ENCODE measurements around the gene ARPC2.
A peak's percentile ranks its signal among the peaks of the same experiment; 100 is the strongest.

Gene ARPC2

GRCh38 chr2:218217360-218218267 is 625 bp downstream of the ARPC2 start:
- peak; percentile 29 for DNase-seq

- DNase-seq, result no peak
Observed at GRCh38 chr2:218218268-218219185, 1.5 kb downstream of the ARPC2 start.

DNA sequence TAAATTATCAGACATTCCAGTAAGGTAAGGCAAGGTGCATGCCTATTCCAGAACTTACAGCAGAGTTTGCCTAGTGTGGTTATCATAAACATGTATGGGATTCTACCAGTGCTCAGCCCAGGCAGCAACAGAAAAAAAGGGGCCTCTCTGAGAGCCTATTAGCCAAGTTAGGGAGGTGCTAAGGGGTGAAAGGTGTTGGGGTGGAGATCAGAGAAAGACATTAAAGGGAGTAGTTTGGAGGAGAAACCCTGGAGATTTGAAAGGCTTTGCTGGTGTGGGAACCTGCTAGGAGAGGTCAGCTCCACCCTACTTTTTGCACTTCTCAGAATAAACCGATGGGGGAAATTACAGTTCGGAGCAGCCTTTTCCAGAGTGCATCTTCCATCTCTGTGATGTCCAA is 2.9 kb downstream of the ARPC2 start:
- no peak for DNase-seq

DNA sequence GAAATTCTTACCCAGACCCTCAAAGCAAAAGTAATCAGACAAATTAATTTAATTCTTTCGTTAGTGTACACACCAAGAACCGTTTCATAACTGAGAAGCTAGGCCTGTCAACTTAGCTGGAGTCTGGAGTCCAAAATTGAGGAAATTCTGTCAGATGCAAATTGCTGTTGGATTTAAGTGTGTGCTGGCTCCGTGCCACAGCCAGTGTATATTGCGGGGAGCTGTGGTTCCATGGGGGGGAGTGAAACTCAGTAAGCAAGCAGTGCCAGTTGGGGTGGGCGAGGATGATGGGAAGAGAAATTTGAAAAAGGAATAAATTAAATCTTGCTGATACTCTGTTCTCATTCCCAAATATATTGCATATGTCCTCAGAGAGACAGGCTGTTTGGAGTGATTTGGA is 4.0 kb downstream of the ARPC2 start:
- peak; percentile 13 for DNase-seq

DNA sequence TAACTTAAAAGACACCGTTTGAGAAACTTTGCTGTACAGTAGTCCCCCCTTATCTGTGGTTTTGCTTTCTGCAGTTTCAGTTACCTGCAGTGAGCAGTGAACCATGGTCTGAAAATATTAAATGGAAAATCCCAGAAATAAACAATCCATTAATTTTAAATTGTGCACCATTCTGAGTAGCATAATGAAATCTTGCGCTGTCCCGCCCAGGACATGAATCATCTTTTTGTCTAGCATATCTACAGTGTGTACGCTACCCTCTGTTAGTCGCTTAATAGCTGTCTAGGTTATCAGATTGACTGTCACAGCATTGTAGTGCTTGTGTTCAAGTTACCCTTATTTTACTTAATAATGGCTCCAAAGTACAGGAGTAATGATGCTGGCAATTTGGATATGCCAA is 6.1 kb downstream of the ARPC2 start:
- DNase-seq, result no peak

DNA sequence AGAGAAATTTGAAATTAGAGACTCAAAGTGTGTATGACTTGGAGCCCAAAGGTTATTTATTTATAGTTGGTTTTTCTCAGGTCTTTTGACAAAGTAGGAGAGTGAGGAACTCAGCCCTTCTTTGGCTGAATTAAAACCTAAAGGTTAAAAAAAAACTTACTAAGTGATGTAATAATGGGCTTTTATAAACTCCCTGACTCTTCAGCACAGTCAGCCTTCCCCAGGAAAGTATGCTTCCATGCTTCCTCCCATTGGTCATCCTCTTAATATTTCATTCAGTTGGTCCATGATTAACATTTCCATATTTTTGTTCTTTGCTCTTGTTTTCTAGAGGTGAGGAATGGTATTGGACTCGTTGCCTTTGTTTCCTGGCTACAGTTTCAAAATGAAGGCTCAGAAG is 7.2 kb downstream of the ARPC2 start:
- peak; percentile 7 for DNase-seq

- no peak for DNase-seq
Observed at GRCh38 chr2:218226903-218227302, 9.9 kb downstream of the ARPC2 start.

DNA sequence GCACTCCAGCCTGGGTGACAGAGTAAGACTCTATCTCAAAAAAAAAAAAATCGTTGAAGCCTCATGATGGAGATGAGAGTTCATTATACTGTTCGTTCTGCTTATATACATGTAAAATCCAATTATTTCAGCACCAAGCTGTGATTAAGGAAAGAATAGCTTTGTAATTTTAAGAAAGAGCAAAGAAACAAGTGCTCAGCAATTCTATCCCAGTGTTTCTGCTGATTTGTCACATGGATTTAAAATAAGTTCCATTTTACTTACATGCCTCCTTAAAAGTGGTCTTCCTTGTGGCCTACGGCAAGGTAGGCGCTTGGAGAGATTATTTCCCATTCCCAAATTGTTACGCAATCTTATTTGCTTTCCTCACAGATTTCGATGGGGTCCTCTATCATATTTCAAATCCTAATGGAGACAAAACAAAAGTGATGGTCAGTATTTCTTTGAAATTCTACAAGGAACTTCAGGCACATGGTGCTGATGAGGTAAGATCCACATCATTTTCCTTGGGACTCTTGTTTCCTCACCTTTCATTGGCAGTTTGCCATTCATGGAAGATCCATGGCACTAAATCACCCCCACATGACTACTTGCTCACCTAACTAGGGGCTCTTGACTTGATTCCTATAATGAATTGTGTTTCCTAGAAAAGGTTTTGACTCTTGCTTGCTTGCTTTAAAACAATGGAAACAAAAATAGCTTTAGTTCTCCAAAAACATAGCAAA is 11.5 kb downstream of the ARPC2 start:
- DNase-seq, result peak; percentile 20

GRCh38 chr2:218229239-218229638 is 12.2 kb downstream of the ARPC2 start:
- DNase-seq, result peak; percentile 90

GRCh38 chr2:218229851-218230250 is 12.9 kb downstream of the ARPC2 start:
- DNase-seq, result peak; percentile 49

GRCh38 chr2:218230882-218231281 is 13.9 kb downstream of the ARPC2 start:
- DNase-seq, result peak; percentile 40

GRCh38 chr2:218233543-218233942 is 16.6 kb downstream of the ARPC2 start:
- DNase-seq, result no peak

DNA sequence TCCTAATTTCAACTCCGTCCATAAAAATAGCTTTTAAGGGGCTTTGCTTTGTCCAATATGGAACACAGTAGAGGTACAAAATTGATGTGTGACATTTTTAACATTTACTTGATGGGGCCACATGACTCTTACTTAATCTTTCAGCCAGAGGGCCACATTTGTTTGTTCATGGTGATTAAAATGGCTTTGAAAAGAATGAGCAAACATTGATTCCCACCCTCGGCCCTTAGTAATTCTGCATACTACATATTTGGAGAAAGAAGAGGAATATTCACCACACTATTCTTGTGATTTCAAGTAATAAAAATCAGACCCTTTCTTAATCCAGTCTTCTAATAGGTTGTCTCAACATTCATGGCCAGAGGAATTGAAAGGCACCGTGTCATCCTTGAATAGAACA is 17.5 kb downstream of the ARPC2 start:
- DNase-seq, result no peak

- DNase-seq, result no peak
Observed at GRCh38 chr2:218235017-218235416, 18.0 kb downstream of the ARPC2 start.

DNA sequence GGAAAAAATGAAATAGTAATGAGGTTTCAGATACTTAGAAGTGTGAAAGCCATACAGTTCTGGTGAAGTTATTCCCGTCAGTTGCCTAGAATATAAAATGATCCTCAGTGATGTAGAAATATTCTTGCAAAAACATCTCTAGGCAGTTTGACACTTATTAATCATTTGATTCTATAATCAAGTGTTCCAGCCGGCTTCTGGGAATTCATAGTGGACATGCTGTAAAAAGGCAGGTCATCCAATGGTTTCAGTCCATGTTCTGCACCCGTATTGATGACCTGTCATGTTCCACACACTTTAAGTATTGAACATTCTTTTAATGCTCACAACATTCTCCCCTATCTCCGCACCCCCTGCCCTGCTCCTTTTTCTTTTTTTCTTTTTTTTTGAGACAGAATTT is 19.8 kb downstream of the ARPC2 start:
- no peak for DNase-seq

- no peak for DNase-seq
Observed at GRCh38 chr2:218238887-218239286, 21.9 kb downstream of the ARPC2 start.

DNA sequence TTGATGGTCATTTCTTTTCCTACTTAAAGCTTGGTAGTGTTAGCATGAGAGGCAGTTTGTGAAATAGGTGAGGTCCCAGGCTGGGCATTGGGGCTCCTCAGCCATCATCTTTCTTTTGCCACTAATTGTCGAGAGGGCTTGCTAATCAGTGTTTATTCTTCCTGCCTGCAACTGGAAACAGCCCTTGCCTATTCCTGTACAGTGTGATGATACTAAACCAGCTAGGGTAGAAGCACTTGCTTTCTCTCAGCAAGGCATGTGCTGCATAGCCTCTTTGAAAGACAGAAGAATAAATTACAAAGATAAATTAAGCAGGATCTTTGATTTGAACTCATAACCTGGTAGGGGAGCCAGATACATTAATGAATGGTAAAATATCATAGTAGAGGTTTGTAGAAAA is 27.2 kb downstream of the ARPC2 start:
- DNase-seq, result no peak

- no peak for DNase-seq
Observed at GRCh38 chr2:218244665-218245064, 27.7 kb downstream of the ARPC2 start.

DNA sequence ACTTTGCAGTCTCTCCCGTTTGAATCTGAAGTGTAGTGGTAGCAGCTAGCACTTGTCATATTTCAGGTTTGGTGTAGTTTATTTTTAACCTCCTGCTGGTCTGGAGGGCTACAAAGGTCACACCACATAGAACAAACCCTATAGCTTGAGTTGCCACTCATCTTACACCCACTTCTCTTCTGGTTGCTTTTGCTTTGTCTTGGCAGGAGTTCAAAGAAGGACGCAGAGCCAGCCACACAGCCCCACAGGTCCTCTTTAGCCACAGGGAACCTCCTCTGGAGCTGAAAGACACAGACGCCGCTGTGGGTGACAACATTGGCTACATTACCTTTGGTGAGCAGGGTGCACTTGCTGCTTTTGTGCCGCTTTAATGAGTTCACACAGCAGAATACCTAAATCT is 28.2 kb downstream of the ARPC2 start:
- no peak for DNase-seq

DNA sequence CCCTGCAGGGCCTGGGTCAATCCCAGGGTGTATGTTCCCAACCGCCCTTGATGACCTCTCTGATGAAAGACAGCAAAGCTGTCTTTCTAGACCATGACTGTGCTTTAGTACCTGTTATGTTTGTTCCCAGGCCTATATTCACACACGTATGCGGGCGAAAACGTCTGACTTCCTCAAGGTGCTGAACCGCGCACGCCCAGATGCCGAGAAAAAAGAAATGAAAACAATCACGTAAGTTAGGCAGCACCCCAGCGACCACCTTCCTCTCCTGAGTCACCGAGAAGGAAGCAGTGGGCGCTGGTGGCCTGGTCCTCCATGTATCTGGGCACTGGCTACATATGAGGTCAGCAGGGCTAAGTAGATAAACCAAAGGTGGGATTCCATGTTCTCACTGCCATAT is 32.7 kb downstream of the ARPC2 start:
- DNase-seq, result no peak

GRCh38 chr2:218252509-218253231 is 35.7 kb downstream of the ARPC2 start:
- no peak for DNase-seq

DNA sequence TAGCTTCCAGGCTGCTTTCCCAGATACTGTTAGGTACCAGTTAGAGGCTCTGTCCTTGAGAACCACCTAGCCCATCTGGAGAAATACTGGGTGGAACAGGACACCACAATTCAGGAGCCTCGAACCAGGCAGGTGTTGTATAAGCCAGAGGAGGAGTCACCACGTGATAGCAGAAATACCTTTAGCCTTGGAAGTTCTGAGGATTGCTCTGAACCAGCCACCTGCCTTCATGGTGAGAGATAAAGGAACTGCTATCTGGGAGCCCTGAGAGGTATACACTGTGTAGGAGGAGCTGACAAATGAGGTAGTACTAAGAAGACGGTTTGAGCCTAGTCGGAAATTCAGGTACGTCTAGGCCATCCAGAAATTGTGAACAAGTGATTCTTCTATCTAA is 36.2 kb downstream of the ARPC2 start:
- no peak for DNase-seq
